Lower lobe of right lung (tissue), 2 donors: ENCODE measurements around the gene C13orf46. TPM values are rescaled to one million over a fixed set of nuclear protein-coding genes. Genes with fewer than 3 reads are reported as not detected.
A peak's percentile ranks its signal among the peaks of the same experiment; 100 is the strongest.

Source experiments
- ATAC-seq, 2 donors: fragments of 200-7000 bp; cut with Tn5 transposase; one replicate each; pipeline ENCODE4 v1.9.1; 2020 to 2022; ENCODE audit warnings: mild to moderate bottlenecking in 2 of 2, moderate library complexity in 2 of 2
- DNase-seq: peaks from one replicate; pipeline ENCODE4 v3.0.0-alpha.2; 2020
- H3K27ac ChIP-seq: fragments of 200-600 bp; one replicate; pipeline ENCODE4 v1.8.0; 2022
- H3K27me3 ChIP-seq: fragments of 200-600 bp; one replicate; pipeline ENCODE4 v1.8.0; 2022; ENCODE audit warnings: low read depth
- H3K36me3 ChIP-seq: fragments of 200-600 bp; one replicate; pipeline ENCODE4 v1.8.0; 2022; ENCODE audit warnings: mild to moderate bottlenecking
- H3K4me1 ChIP-seq: fragments of 200-600 bp; one replicate; pipeline ENCODE4 v1.8.0; 2022
- H3K4me3 ChIP-seq: fragments of 200-600 bp; one replicate; pipeline ENCODE4 v1.8.0; 2022; ENCODE audit warnings: mild to moderate bottlenecking
- H3K9me3 ChIP-seq: fragments of 200-600 bp; one replicate; pipeline ENCODE4 v1.8.0; 2022
- intact Hi-C: fragments of 100-400 bp; cut with DNase I; formaldehyde crosslinking; loops from one replicate; pipeline ENCODE4 v1.11.0; 2022
- total RNA-seq: library from RNA; stranded (reverse); fragmentation: NEBNext Ultra II Directional; extraction: Animal tissue kit (Norgen Biotek cat#: 25700); gene quantifications from one replicate; pipeline ENCODE4 v1.2.1, GENCODE V29; 2021
- TF ChIP-seq, protein P1 (sequence below): fragments of 200-600 bp; IDR thresholded peaks from one replicate; pipeline ENCODE4 v1.8.0; 2022; ENCODE audit warnings: antibody characterized with exemption, mild to moderate bottlenecking
- donor health status: DM: no; HTN: yes; CAD: no; lungs with severe emphysema.

C13orf46 gene
- total RNA-seq, 1 donor from 2014 or later = 14.0 TPM

DNA sequence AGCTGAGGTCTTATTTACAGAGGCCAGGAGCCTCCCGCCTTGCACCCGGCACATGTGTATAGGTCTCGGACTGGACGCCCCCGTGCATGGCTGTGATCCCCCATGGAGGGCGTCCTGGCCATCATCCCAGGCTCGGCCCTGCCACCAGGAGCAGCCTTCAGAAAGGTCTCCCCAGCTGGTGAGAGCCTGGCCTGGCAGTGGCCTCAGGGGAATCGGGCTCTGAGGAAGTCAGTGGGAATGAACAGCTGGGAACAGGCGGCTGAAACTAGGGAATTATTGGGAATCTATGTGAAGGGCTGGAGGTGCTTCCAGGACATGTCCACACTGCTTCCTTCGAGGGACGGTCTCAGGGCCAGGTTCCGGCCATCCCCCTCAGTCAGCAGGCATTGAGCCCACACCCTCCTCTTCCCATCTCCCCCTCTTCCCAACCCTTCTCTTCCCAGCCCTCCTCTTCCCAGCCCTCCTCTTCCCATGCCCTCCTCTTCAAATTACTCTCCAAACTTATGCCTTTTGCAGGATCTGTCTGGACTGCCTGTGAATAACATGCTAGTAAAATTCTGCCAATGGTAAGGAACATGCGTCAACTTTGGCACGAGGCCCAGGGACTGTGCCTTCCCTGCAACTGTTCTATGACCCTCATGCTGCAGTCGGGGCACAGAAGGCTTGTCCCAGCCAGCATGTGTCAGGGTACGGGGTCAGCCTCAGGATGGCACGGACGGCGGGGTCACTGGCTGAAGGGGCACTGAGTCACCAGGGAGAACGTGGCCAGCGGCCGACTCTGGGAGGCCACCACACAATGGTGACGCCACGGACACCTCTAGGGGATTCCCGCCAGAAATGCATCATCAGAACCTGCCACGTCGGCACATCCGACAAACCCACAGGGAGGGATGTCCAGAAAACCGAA is 24.2 kb upstream of the C13orf46 start:
- Histone ChIP-seq H3K4me3 (no peak overlapping the region), H3K27me3 (no peaks in the 10 kb centered on the region), H3K27ac (peak overlapping the region; percentile 11), H3K9me3 (no peaks in the 10 kb centered on the region), H3K36me3 (peaks cover 38% of the 10 kb centered on the region), H3K4me1 (peaks cover 5% of the 10 kb centered on the region)
- ATAC-seq = peak; percentile 24 to 42
- peak; percentile 49 for DNase-seq
- TF ChIP-seq, protein P1, sequence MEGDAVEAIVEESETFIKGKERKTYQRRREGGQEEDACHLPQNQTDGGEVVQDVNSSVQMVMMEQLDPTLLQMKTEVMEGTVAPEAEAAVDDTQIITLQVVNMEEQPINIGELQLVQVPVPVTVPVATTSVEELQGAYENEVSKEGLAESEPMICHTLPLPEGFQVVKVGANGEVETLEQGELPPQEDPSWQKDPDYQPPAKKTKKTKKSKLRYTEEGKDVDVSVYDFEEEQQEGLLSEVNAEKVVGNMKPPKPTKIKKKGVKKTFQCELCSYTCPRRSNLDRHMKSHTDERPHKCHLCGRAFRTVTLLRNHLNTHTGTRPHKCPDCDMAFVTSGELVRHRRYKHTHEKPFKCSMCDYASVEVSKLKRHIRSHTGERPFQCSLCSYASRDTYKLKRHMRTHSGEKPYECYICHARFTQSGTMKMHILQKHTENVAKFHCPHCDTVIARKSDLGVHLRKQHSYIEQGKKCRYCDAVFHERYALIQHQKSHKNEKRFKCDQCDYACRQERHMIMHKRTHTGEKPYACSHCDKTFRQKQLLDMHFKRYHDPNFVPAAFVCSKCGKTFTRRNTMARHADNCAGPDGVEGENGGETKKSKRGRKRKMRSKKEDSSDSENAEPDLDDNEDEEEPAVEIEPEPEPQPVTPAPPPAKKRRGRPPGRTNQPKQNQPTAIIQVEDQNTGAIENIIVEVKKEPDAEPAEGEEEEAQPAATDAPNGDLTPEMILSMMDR = no peak
- intact Hi-C loops = no loop called here

DNA sequence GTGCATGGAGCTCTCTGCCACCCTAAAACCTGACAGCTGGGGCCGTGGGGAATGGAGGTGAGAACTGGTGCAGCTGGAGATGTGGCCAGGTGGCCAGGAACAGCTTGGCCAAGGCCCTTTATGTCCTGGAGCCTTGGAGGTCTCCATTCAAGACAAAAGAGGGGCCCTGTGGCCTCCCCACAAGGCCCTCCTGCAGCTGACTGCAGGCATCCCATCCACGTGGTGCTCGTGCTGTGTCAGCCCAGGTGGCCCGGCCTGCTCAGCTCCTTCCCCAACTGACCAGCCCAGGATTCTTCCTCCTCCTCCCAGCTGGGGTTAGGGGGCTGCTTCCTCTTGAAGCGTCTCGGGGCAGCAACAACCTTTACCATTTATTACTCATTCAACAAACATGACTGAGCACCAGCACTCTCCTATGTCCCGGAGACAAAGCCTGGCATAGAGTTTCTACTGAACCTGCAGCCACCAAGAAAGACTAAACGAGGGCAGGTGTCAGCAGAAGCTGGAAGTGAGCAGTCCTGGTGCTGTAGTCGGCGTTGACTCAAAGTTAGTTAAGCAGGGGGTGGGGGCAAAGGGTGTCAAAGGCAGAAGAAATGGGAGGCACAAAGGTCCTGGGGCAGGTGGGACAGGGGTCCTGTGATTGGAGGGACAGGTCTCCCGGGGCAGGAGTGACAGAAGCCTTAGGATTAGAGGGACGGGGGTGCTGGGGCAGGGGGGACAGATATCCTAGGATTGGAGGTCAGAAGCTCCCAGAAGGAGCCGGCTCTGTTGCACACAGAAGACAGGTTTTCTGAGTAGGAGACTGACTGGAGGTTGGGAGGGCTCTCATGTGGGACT is 23.3 kb upstream of the C13orf46 start:
- Histone ChIP-seq H3K27me3 (no peaks in the 10 kb centered on the region), H3K4me1 (peaks cover 5% of the 10 kb centered on the region), H3K27ac (no peak overlapping the region), H3K4me3 (no peak overlapping the region), H3K9me3 (no peaks in the 10 kb centered on the region), H3K36me3 (peaks cover 37% of the 10 kb centered on the region)
- intact Hi-C loops = no loop called here
- DNase-seq (peak; percentile 37), ATAC-seq (no peak)
- TF ChIP-seq, protein P1 = no peak

DNA sequence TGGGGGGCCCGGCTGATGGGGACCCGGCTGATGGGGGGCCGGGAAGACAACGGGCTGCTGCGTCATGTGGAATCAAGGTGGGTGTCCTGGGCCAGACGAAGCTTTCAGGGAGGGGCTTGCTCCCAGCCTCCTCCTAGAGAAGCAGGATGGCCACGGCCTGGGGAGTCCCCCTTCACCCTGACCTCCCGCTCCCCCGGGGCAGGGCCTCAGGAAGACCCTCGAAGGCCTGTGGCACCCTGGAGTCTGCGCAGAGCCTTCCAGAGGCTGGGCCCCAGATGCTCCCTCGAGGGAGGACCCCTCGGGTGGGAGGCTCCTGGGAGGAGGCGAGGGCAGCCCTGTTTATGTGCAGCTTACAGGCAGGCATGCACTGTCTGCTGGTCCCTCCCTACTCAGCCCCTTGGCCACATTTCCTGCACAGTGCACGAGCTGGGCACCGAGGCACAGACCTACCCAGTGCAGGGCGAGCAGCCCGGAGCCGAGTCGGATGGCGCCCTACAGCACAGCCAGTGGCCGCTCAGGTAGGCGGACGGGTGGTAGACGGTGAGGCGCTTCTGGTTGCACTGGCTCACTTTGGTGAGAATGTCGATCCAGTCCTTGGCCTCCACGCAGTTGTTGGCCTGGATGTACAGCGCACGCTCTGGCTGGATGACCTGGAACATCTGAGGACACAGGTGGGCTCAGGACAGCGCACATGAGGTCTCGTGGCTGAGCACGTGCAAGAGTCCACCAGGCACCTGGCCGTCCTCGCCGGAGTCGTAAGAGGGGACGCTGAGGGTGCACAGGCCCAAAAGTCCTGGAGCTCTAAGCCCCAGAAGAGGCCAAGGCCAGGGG is 22.4 kb upstream of the C13orf46 start:
- H3K4me1 ChIP-seq = peaks cover 5% of the 10 kb centered on the region
- peaks cover 46% of the 10 kb centered on the region for H3K36me3 ChIP-seq
- H3K4me3 ChIP-seq = no peak overlapping the region
- H3K9me3 ChIP-seq = no peaks in the 10 kb centered on the region
- intact Hi-C loops = no loop called here
- H3K27me3 ChIP-seq = no peaks in the 10 kb centered on the region
- H3K27ac ChIP-seq = no peak overlapping the region
- ATAC-seq (peak in 1 of 2 donors; percentile 3), DNase-seq (peak; percentile 37)
- TF ChIP-seq, protein P1 = no peak

DNA sequence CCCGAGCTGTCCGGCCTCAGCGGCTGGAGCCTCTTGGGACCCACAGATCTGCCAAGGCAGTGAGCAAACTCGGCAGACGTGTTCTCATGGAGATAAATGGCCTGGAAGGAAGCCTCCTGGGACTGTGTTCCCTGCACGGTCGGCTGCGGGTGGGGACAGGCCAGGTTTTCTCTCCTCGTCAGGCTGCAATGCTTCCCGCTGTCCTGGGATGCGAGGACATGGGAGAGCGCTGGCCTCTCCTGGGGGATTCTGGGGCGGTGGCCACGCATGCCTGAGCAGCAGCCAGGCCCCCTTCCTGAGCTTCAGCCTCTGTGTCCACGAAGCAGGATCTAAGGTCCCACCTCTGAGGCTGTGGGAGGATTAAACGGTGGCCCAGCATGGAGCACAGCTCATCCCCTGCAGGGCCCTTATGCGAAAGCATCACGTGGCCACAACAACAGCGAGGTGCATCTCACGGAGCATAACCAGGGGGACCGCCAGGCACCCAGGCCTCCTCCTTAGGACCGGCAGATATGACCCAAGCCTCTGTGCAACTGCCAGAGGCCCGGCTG is 21.2 kb upstream of the C13orf46 start:
- TF ChIP-seq, protein P1 = no peak
- intact Hi-C loops = no loop called here
- Histone ChIP-seq H3K9me3 (no peaks in the 10 kb centered on the region), H3K36me3 (peaks cover 55% of the 10 kb centered on the region), H3K27me3 (no peaks in the 10 kb centered on the region), H3K4me3 (no peak overlapping the region), H3K27ac (no peak overlapping the region), H3K4me1 (peaks cover 5% of the 10 kb centered on the region)
- ATAC-seq = no peak
- DNase-seq = peak; percentile 37
